Stimulated activated CD8-positive, alpha-beta memory T cell treated with anti-CD3 and anti-CD28 coated beads, Interleukin-12 subunit alpha, Interleukin-12 subunit beta, amount 100 ng/mL, for 1 hour (primary cell): Measurements from ENCODE around the gene CLDN15.

ENCODE experiments used
- DNase-seq: peaks from one replicate; pipeline ENCODE4 v3.0.0-alpha.2; 2020; ENCODE audit warnings: low read depth

The CLDN15 gene

DNA sequence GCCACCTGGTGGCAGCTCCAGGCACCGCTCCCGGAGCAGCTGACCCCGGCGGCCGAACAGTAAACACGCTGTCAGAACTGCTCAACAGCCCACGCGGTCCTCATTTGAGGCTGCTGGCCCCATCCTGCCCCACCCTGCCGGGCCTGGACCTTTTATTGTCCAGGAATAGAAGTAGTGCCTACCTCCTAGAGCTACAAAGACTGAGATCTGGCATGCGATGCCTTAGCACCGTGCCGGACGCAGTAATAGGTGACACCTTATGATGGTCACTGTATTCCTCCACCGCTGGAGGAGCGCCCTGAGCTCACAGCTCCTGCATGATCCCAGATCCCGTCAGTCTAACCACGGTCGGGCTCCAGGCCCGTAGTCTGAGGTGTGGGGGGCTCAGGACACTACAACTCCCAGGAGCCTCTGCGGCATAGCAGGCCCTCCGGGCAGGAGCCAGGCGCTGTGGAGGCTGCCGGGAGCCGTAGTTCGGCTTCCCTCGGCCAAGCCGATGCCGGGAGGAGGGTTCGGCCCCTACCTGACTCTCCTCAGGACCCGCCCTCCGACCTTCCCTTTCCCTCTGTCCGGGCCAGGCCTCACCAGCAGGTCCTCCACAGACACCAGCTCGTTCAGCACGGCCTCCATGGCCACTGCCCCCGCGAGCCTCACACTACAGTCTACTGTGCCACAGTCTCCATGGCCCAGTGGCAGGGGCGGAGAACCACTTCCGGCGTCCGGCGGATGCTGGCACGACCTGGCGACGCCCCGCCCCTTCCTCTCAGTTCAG is 7.0 kb upstream of the CLDN15 start, which contains the start of gene FIS1:
Gene FIS1 (minus strand): TSS at position 707 of the 772 bp plus-strand sequence. CDS start 77 bp downstream, at position 630.
- DNase-seq: peak; percentile 87

DNA sequence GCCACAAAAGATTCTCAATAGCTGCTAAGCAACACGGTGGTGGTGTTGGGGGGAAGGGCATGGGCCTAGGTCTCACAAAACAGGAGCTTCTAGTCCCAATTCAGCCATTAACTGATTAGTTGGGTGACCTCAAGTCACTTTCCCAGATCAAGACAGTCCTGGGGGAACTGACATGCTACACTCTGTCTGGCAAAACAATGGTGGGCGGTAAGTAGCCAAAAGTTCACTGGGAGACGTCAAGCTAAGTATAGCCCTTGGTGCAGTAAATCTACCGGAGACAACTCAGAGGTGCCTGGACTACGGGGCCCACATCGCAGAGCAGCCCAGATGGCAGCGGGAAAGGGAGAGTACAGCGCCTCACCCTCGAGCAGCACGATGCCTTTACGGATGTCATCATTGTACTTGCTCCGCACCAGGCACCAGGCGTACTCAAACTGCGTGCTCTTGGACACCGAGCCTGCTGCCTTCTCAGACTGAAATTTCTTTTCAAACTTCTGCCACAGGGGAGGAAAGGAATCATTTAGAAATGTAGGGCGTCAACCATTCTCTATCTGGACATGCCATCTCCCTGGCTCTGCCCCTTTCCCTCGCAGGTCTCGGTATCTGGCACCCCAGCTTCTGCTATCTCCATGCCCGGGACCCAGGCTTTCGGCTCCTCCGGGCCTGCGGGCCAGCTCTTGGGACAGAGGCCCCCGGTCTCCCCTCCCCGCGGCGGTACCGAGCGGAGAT is 6.2 kb upstream of the CLDN15 start:
- DNase-seq: no peak

DNA sequence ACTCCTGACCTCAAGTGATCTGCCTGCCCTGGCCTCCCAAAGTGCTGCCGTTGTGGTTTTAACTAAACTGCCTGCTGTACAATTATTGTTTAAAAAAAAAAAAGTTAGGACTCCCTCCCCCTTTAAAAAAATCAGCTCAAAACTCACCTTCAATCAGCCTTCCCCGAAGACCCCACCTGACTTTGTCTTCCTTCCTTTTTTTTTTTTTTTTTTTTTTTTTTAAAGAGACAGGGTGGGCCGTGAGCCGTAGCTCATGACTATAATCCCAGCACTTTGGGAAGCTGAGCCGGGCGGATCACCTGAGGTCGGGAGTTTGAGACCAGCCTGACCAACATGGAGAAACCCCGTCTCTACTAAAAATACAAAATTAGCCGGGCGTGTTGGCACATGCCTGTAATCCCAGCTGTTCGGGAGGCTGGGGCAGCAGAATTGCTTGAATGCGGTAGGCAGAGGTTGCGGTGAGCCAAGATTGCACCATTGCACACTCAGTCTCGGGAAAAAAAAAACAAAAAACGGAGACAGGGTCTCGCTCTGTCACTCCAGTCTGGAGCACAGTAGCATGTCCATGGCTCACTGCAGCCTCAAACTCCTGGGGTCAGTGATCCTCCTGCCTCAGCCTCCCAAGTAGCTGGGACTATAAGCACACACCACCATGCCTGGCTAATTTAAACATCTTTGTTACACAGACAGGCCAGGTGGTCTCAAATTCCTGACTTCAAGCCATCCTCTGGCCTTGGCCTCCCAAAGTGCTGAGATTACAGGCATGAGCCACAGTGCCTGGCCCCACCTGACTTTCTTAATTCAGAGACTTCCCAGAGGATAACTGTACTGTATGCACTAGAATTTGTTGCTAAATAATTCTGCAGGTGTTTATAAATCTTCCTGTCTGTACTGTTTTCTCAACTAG is 4.1 kb upstream of the CLDN15 start:
- DNase-seq: no peak

DNA sequence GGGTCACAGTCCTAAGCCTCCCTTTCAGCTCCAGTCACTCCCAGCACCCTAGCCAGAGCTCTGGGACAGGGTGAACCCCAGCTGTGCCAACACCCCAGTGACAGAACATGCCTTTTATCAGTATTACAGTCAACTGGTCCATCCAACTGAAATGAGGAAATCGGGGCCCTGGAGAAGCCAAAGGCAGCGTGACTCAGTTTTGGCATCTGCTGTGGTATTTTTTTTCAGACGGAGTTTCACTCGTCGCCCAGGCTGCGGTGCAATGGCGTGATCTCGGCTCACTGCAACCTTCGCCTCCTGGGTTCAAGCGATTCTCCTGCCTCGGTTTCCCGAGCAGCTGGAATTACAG is 3.4 kb upstream of the CLDN15 start:
- no peak for DNase-seq

DNA sequence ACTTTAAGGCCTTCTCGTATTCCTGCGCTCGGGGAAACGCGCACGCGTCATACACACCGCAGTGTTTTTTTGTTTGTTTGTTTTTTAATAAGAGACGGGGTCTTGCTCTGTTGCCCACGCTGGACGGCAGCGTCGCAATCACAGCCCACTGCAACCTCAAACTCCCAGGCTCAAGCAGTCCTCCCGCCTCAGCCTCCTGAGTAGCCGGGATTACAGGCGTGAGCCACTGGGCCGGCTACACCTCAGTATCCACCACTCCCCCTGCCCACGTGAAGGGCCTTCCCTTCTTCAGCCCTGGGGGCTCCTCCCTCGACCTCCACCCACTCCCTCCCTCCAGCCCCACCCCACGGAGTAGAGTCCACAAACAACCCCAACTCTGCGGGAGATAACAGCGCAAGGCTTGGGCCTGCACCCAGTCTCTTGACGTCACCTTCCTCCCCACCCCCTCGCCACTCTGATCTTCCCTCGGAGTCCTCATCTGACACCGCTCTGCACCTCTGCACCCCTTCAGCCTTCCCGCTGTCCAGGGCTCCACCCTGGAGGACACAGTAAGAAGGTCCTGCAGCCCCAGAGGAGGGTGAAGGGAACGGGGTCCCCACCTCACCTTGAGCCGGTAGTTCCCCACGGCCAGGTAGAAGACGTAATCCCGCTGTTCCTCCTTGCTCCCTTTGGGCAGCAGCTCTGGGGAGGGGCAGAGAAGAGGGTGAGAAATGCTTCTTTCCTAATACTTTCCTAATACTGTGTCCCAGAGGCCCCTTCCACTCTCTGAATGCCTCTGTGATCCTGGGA is 2.8 kb upstream of the CLDN15 start:
- no peak for DNase-seq

DNA sequence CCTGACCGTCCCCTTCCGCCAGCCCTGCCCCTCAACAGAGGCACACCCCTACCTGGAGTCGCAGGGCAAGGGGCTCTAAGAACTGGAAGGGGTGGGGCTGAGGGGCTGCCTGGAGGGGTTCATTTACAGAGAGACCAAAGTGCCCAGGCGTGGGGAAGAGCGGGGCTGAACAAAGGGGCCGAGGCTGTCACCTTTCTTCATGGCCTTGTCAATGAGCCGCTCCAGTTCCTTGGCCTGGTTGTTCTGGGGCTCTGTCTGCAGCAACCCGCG is 2.3 kb upstream of the CLDN15 start:
- no peak for DNase-seq

DNA sequence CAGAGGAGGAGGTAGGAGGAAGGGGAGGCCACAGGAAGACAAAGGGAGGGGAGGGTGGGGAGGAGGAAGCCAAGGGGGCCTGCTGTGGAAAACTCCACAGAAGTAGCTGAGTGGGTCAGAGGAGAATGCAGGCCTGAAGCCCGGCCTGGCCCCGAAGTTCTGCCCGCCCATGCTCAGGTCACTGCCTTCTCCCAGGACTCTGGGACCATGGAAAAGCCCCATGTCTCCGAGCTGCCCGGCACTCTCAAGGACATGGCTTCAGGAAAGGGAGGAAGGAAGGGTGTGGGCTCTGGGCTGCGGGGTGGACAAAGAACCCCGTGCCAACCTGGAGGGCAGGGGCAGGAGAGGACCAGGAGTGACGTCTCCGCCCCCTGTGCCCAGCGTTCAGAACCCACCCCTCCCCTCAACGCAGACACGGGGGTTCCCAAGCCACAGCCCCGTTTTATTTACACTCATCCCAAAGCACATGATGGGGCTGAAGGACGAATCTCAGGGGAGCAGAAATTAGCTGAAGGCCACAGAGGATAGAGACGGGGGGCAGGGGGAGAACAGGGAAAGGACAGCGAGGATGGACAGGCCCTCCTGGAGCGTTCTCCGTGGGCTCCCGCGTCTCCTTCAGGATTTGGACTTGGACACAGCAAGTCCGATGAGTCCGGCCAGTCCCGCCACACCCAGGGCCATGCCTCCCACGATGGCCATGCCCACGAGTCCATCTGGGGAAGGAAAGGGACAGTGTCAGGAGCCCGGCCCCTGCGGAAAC is 1.8 kb upstream of the CLDN15 start:
- no peak for DNase-seq

DNA sequence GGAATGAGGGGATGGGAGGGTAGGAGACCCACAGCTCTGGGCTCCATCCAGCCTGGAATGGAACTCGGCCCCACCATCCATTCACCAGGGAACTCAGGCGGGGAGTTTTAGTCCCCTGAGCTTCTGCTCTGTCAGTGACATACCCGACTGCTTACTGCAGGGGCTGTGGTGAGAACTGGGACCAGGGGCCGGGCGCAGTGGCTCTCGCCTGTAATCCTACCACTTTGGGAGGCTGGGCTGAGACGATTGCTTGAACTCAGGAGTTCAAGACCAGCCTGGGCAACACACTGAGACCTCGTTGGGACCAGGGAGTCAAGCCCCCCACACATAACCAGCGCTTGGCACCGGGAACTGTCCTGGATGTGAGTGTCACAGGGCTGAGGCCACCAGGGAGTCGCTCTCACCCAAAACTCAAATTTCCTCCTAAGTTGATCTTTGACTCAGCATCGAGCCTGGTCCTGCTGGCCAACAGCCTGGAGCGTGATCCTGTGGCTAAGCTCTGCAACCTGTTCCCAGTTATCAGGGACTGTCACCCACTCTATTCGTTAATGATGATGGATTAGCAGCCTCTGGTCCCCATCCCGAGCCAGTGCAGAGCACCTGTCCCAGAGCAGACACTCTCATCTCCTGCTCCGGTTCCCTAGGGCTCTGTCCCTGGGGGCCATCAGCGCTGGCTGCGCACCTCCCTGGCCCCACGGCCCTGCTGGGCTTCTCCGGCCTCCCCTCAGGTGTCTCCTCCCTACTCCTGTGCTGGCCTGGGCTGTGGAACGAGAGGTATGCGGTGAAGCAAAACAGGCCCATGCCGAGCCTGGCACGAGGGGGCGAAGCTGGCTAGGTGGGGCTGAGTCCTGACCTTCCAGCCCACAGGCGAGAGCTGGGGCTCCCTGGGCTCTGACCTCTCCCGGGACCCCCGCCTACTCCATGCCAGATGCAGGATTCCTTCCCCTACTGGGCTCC is 902 bp upstream of the CLDN15 start:
- DNase-seq: no peak

DNA sequence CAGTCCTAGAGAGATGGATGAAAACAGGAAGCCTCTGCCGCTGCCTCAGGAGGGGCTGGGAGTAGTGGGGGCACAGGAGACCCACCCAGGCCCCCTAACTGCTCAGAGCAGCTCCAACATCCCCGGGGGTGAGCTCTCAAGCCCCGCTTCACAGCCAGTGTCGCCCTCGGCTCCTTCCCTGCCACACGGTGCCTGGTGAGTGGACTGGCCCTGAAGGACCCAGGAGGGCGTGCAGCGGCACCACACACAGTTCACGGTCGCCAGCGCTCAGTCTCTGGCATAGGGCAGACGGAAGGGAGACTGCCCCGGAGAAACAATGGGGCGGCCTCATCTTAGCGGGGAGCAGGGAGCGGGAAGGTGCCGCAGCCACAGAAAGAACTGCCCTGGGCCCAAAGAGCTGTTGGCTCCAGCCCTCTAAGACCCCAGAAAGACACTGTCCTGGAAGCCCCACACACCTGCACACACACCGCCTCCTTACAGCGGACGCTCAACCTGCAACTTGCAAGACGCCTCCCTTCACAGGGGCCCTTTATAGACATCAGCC is 1.2 kb downstream of the CLDN15 start:
- no peak for DNase-seq

DNA sequence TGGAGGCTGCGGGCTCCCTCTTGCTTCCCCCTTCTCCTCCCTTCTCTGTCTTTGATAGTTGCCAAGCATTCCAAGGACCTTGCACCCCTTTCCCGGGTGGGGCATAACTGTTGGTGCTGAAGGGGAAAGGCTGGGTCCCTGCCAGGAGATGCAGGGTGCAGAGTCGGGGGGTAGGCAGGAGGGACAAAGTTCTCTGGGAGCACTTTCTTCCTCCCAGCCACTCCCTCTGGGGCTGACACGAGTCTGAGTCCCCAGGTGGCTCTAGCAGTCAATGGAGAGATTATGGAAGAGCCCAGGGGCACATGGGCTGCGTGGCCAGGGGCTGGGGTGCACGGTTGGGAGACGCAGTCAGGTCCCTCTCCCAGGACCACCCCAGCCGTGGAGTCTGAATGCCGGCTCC is 2.1 kb downstream of the CLDN15 start:
- no peak for DNase-seq

DNA sequence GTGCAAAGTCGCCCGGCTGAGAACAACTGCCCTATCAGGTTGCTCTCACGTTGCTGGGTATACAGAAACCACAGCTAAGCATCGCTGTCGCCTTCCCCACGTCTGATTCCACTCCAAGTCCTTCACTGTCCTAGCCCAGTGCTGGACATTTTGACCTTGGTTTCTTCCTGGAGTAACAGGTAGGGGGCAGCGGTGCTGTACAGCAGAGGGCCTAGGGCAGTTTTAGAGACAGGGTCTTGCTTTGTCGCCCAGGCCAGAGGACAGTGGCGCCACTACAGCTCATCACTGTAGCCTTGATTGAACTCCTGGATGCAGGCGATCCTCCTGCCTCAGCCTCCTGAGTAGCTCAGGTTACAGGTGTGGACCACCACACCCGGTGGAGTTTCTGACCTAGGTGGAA is 2.6 kb downstream of the CLDN15 start:
- no peak for DNase-seq

DNA sequence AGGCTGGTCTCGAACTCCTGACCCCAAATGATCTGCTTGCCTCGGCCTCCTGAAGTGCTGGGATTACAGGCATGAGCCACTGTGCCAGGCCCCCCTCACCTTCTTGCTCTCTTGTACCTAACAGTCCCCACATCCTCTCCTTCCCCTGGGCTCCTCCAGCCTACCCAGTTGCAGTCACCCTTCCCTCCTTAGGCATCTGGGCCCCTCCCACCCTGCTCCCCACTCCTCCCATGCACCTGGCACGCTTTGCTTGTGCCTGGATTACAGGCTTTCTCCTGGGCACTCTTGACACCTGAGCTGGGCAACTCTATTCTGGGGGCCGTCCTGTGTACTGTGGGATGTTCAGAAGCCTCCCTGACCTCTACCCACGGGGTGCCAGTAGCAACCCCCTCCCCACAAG is 3.0 kb downstream of the CLDN15 start:
- DNase-seq: no peak

DNA sequence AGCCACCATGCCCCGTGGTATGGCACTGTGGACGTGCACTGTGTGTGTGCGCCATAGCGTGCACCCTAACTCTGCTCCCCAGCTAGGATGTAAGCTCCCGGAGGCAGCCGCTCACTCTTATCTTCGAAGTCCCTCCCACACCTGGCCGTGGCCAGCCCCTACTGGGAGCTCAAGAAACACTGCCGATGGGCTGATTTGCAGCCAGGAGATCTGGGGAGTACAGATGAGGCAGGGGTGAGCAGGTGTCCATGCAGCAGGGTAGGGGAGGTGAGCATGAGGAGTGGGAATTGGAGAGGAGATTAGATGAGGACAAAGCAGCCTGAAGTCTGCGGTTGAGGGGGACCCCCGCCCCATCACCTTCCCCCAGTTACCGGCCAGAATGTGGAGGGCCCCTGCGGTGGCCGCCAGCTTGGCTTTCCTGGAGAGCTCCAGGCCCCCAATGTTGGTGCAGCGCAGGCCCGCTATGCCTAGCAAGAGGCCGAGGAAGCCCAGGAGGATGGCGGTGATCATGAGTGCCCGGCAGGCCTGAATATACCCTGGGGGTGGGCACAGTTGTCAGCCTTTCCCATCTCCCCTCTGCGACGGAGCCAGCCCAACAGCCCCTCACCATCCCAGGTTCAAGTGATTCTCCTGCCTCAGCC is 3.6 kb downstream of the CLDN15 start:
- DNase-seq: no peak

DNA sequence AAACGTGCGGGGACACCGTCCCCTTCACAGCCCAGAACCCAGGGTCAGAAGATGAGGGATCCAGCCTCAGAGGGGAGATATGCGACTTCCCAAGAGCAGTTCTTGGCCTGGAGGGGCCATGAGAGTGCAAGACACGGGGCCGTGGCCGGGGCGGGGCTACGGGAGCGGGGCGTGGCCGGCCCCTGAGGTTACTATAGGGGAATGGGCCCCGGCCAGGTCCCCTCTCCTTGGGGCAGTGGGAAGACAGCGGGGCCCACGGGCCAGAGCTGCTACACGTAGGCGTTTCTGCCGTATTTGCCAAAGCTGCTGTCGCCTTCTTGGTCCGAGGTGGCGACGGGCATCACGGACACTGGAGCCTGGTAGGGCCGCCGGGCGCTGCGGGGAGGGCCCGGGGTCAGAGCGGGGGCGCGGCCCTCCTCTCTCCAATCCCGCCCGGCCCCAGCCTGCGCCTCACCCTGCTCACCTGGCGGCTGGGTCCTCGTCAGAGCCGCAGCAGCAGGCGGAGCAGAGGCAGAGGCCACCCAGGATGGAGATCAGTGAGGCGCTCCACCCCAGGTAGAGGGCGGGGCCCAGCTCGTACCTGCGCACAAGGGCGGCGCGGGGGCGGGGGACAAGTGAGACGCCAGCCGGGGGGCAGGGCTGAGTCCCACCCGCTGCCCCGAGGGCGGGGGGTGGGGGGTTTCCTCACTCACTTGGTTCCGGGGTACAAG is 5.3 kb downstream of the CLDN15 start:
- DNase-seq: no peak

DNA sequence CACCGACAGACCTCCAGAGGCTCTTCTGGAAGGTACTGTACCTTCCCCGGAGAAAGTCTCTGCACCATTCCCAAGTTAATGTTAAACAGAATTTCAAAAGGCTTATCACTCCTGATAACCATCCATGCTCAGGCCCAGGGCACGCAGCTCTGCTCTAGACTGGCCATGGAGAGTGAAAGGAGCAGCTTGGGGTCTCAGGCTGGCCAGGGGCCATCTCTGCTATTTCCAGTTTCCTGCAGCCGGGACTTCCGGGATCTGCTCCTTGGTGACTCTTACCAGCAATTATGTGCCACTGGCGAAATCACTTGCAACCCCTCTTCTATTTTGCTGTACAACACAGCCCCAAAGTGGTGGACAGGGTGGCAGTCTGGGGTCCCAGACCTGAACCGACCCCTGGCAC is 6.0 kb downstream of the CLDN15 start:
- DNase-seq: no peak

DNA sequence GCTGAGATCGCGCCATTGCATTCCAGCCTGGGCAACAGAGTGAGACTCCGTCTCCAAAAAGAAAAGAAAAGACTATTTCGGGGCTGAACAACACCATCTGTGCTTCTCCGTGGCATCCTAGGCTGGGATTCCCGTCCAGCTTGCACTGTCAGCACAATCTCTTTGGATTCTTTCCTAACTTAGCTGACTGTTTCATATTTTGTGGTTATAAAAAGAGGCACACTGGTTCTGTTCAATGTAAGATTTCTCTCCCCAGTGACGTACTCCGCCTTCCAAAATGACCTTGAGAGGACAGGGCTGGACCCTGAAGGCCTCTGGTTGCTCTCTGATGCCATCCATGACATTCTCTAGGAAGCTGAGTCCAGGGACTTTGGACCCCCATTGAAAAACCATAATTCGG is 10.9 kb downstream of the CLDN15 start:
- no peak for DNase-seq

DNA sequence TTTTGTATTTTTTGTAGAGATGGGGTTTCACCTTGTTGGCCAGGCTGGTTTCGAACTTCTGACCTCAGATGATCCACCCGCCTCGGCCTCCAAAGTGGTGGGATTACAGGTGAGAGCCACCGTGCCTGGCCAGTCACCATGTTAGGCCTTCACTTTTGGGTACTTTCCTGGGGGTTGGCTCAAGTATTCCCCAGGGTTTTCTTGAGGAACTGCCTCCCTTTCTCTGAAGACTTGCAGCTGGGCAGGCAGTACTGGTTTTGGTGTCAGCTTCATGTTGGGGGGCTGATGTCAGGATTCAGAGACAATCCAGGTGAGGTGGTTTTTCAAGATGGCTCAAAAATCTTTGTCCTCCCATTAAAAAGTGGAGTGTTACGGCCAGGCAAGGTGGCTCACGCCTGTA is 12.0 kb downstream of the CLDN15 start:
- DNase-seq: no peak

DNA sequence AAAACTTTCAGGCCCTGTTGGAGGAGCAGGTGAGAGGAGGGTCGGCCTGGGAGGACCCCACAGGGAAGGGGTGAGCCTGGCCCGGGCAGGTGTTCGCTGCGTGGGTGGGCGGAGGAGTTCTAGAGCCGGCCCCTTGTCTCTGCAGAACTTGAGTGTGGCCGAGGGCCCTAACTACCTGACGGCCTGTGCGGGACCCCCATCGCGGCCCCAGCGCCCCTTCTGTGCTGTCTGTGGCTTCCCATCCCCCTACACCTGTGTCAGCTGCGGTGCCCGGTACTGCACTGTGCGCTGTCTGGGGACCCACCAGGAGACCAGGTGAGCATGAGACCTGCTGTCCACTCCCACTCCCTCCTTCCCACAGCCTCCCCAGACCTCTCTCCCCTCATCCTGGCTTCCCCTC is 14.1 kb downstream of the CLDN15 start:
- no peak for DNase-seq
